Posterior cingulate gyrus (tissue), 11 donors: ENCODE results near the gene RAPGEF2.
"Not testable (repeated sequence)": the region's sequence is repeated elsewhere in the genome, so short reads cannot be mapped to it uniquely, and the experiment has no call there.

Experiments
- DNase-seq, 10 donors: peaks; one replicate each; pipeline versions ENCODE4 v3.0.0 to v3.0.0-alpha.2; 2020 to 2021; ENCODE audit warnings: mixed read lengths in 3 of 10
- intact Hi-C: fragments of 100-400 bp; cut with DNase I; formaldehyde crosslinking; loops from one replicate; pipeline ENCODE4 v1.15.1; 2023

RAPGEF2 gene

GRCh38 chr4:159097785-159098184 is 5.1 kb upstream of the RAPGEF2 start:
- no peak for DNase-seq
- intact Hi-C loops, result no loop called here

- intact Hi-C loops, result no loop called here
- no peak for DNase-seq
Observed at GRCh38 chr4:159098482-159099127, 4.3 kb upstream of the RAPGEF2 start.

- no peak for DNase-seq
- intact Hi-C loops, result loop anchor here (5.0 kb wide), 1 partner anchor 75 kb away; no protein-coding TSS in a partner anchor
Observed at GRCh38 chr4:159101988-159102621, 774 bp upstream of the RAPGEF2 start.

- peak in 8 of 10 donors; percentile 13 to 87 (median 36) for DNase-seq
- intact Hi-C loops, result loop anchor here (5.0 kb wide), 1 partner anchor 74 kb away; no protein-coding TSS in a partner anchor
Observed at GRCh38 chr4:159103384-159103990, 608 bp downstream of the RAPGEF2 start.

- intact Hi-C loops, result loop anchor here (2.0 to 5.0 kb wide), 2 partner anchors 72 to 336 kb away; partner anchors contain the start of gene FNIP2
- DNase-seq, result peak in 1 of 10 donors; percentile 13
Observed at GRCh38 chr4:159104694-159105414, 2.0 kb downstream of the RAPGEF2 start.

GRCh38 chr4:159105761-159106243 is 2.9 kb downstream of the RAPGEF2 start:
- intact Hi-C loops, result loop anchor here (2.0 kb wide), 1 partner anchor 337 kb away; the partner anchor contains the start of gene FNIP2
- no peak for DNase-seq

GRCh38 chr4:159106636-159107035 is 3.8 kb downstream of the RAPGEF2 start:
- intact Hi-C loops, result no loop called here
- no peak for DNase-seq

- intact Hi-C loops, result no loop called here
- no peak for DNase-seq
Observed at GRCh38 chr4:159107203-159107925, 4.5 kb downstream of the RAPGEF2 start.

- intact Hi-C loops, result no loop called here
Observed at GRCh38 chr4:159108124-159108523, 5.2 kb downstream of the RAPGEF2 start.

GRCh38 chr4:159110961-159111360 is 8.1 kb downstream of the RAPGEF2 start:
- DNase-seq, result no peak
- intact Hi-C loops, result no loop called here

More at GRCh38 chr4:159108124-159108523, 5.2 kb downstream of the RAPGEF2 start:
- no peak for DNase-seq

- DNase-seq, result no peak
- intact Hi-C loops, result no loop called here
Observed at GRCh38 chr4:159111416-159111815, 8.5 kb downstream of the RAPGEF2 start.

- DNase-seq, intact Hi-C loops: not testable (repeated sequence)
Observed at GRCh38 chr4:159113366-159113765, 10.5 kb downstream of the RAPGEF2 start.

GRCh38 chr4:159116098-159116497 is 13.2 kb downstream of the RAPGEF2 start:
- DNase-seq, intact Hi-C loops: not testable (repeated sequence)

GRCh38 chr4:159116693-159117092 is 13.8 kb downstream of the RAPGEF2 start:
- intact Hi-C loops, DNase-seq: not testable (repeated sequence)

GRCh38 chr4:159117564-159117963 is 14.7 kb downstream of the RAPGEF2 start:
- no peak for DNase-seq
- intact Hi-C loops, result no loop called here

GRCh38 chr4:159117968-159118367 is 15.1 kb downstream of the RAPGEF2 start:
- DNase-seq, result no peak

GRCh38 chr4:159121371-159121770 is 18.5 kb downstream of the RAPGEF2 start:
- intact Hi-C loops, result no loop called here

More at GRCh38 chr4:159117968-159118367, 15.1 kb downstream of the RAPGEF2 start:
- intact Hi-C loops, result no loop called here

GRCh38 chr4:159126716-159127115 is 23.8 kb downstream of the RAPGEF2 start:
- intact Hi-C loops, result no loop called here

More at GRCh38 chr4:159121371-159121770, 18.5 kb downstream of the RAPGEF2 start:
- no peak for DNase-seq

GRCh38 chr4:159127745-159128518 is 25.1 kb downstream of the RAPGEF2 start:
- intact Hi-C loops, result no loop called here
- DNase-seq, result no peak

More at GRCh38 chr4:159126716-159127115, 23.8 kb downstream of the RAPGEF2 start:
- DNase-seq, result no peak
